SK-N-MC (cell line): ENCODE data around the gene GLT8D2.

Experiments
- DNase-seq: peaks from one replicate; pipeline ENCODE4 v3.0.0-alpha.2; 2011; ENCODE audit warnings: low read depth, low spot score
- H3K27ac ChIP-seq: fragments of 200-600 bp; sonication (generic); 2 replicates; pipeline ENCODE4 v1.5.1; 2016; ENCODE audit warnings: mixed run types
- H3K36me3 ChIP-seq: fragments of 200-600 bp; sonication (generic); 2 replicates; pipeline ENCODE4 v1.6.1; 2017; ENCODE audit warnings: antibody characterized with exemption, low read length, mixed read lengths; ENCODE audit not compliant: insufficient read depth
- H3K4me3 ChIP-seq: fragments of 200-600 bp; sonication (generic); 2 replicates; pipeline ENCODE4 v1.5.1; 2016
- H3K9ac ChIP-seq: fragments of 200-600 bp; sonication (generic); 2 replicates; pipeline ENCODE4 v1.8.0; 2017; ENCODE audit warnings: mixed run types, mixed read lengths; ENCODE audit not compliant: insufficient read length
- H3K9me3 ChIP-seq: fragments of 200-600 bp; sonication (generic); 2 replicates; pipeline ENCODE4 v1.6.1; 2017; ENCODE audit warnings: low read depth, mild to moderate bottlenecking, antibody characterized with exemption, low read length, moderate library complexity, mixed read lengths
- EZH2 ChIP-seq: fragments of 200-600 bp; sonication (generic); IDR thresholded peaks from one replicate; pipeline ENCODE4 v1.6.1; 2017; ENCODE audit warnings: antibody characterized with exemption
- FOXP2 ChIP-seq: optimal IDR thresholded peaks from 2 replicates; pipeline ENCODE3; 2011; ENCODE audit warnings: mild to moderate bottlenecking, moderate library complexity; ENCODE audit not compliant: insufficient read depth; ENCODE audit errors: extremely low read length, control extremely low read depth
- POLR2AphosphoS5 ChIP-seq: IDR thresholded peaks from 2 replicates; pipeline ENCODE4 v1.6.1; 2012; ENCODE audit warnings: mild to moderate bottlenecking, low read depth, low read length, borderline replicate concordance

Gene GLT8D2, protein sequence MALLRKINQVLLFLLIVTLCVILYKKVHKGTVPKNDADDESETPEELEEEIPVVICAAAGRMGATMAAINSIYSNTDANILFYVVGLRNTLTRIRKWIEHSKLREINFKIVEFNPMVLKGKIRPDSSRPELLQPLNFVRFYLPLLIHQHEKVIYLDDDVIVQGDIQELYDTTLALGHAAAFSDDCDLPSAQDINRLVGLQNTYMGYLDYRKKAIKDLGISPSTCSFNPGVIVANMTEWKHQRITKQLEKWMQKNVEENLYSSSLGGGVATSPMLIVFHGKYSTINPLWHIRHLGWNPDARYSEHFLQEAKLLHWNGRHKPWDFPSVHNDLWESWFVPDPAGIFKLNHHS

DNA sequence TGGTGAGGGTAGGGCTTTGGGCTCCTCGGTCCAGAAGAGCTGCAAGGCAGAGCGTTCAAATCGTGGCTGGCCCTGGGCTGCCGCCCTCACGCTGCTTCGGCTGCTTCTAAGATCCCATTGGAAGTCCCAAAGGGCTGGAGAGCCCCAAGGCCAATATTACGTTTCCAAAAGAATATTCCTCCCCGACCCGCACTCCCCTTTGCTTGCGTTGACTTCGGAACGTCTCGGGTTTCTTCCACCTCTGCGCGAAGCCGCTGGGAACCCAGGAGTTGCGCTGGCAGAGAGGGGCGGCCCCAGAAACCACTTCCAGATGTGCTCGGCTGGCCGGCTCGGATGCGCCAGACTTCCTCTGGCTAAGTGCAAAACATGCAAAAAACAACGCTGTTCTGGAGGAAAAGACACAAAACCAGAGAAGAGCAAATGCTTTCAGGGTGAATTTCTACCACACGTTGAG lies at the start of gene GLT8D2:
Gene GLT8D2, minus strand, starts transcription at position 285 of the 454 bp plus-strand sequence. CDS start 30,539 bp downstream, outside the sequence.
- Histone ChIP-seq H3K9ac (peak within 1 kb of the TSS; percentile 71), H3K36me3 (no peaks in the 10 kb centered on the region), H3K4me3 (peak within 1 kb of the TSS; percentile 82), H3K27ac (peak within 1 kb of the TSS; percentile 69), H3K9me3 (no peaks in the 10 kb centered on the region)
- TF ChIP-seq EZH2 (no peak), POLR2AphosphoS5 (peak; percentile 44), FOXP2 (no peak)
- no peak for DNase-seq

DNA sequence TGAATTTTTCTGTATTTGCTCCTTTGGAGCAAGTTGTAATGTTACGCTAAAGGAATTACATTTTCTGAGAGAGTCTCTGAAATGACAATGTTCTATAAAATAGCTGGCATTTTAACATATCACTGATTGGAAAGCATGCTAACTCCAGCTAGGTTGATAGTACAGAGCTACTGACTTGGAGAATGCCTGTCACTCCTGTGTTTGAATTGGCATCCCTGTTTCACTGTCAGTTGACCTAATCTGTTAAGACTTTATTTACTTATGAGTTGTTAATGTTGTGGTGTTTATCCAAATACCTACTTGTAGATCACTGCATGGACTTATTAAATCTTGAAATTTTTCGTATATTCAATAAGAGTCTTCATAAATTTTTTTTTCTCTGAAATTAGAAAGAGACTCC lies 48.0 kb upstream of the GLT8D2 start:
- H3K9ac ChIP-seq, result no peak overlapping the region
- TF ChIP-seq EZH2 (no peak), FOXP2 (no peak)
- no peak overlapping the region for H3K4me3 ChIP-seq
- peaks cover 39% of the 10 kb centered on the region for H3K36me3 ChIP-seq
- H3K9me3 ChIP-seq, result no peaks in the 10 kb centered on the region
- DNase-seq, result no peak
- H3K27ac ChIP-seq, result no peak overlapping the region

DNA sequence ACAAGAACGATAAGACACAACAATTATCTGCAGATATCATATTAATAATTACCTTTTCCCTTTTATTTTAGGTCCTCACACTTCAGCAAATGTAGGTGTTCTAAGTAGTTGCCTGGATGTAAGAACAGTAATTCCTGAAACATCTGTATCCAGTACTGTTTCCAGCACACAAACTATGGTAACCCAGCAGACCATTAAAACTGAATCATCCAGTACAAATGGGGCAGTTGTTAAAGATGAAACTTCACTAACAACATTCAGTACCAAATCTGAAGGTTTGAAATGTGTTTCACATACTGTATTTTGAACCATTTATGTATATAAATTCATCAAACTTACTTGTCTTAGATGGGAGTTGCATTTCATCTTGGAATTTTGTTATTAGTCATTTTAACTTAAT lies 45.3 kb upstream of the GLT8D2 start:
- no peak for DNase-seq

DNA sequence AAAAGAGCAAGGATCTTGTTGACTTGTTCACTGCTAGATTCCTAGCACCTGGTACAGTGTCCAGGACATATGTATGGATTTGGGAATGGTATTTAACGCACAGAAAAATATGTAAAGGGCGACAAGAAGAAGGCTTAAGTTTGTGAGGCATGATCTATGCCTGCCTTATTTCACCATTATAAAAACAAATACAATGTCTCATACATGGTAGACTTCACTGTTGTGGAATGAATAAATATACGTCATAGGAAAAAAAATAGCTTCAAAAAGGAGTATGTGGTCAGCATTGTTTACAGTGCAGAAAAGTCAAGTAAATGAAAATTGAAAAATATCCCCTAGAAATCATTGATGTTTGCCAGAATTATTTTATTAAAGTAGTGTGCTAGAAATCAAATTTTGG lies 44.3 kb upstream of the GLT8D2 start:
- no peak overlapping the region for H3K27ac ChIP-seq
- DNase-seq, result no peak
- no peaks in the 10 kb centered on the region for H3K9me3 ChIP-seq
- H3K4me3 ChIP-seq, result no peak overlapping the region
- no peak for TF ChIP-seq EZH2
- no peak for TF ChIP-seq POLR2AphosphoS5
- no peak for TF ChIP-seq FOXP2
- H3K9ac ChIP-seq, result no peak overlapping the region
- peaks cover 37% of the 10 kb centered on the region for H3K36me3 ChIP-seq

More for the DNA sequence above, 45.3 kb upstream of the GLT8D2 start:
- no peak overlapping the region for H3K9ac ChIP-seq
- TF ChIP-seq FOXP2 (no peak), POLR2AphosphoS5 (no peak), EZH2 (no peak)
- peaks cover 36% of the 10 kb centered on the region for H3K36me3 ChIP-seq
- H3K9me3 ChIP-seq, result no peaks in the 10 kb centered on the region
- H3K4me3 ChIP-seq, result no peak overlapping the region
- H3K27ac ChIP-seq, result no peak overlapping the region

DNA sequence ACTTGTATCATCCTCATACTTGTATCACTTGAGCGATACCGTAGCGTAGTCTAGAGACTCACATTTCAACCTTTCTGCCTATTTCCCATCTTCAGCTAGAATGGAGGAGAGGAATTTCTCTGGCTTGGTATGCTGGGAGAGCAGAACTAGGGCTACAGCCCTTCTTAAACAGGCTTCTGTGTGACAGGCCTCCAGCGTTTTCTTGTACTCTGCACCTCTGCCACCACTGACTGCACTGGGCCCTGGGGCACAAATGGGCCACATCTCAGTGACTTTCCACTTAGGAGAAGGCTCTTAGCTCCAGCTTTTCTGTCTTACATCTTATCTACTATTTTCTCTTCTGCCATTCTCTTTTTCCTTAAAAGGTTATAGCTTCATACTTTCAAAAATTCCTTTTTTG lies 41.1 kb upstream of the GLT8D2 start:
- no peak overlapping the region for H3K4me3 ChIP-seq
- no peak overlapping the region for H3K27ac ChIP-seq
- TF ChIP-seq EZH2 (no peak), POLR2AphosphoS5 (no peak), FOXP2 (no peak)
- no peak for DNase-seq
- peaks cover 31% of the 10 kb centered on the region for H3K36me3 ChIP-seq
- no peak overlapping the region for H3K9ac ChIP-seq
- H3K9me3 ChIP-seq, result no peaks in the 10 kb centered on the region

DNA sequence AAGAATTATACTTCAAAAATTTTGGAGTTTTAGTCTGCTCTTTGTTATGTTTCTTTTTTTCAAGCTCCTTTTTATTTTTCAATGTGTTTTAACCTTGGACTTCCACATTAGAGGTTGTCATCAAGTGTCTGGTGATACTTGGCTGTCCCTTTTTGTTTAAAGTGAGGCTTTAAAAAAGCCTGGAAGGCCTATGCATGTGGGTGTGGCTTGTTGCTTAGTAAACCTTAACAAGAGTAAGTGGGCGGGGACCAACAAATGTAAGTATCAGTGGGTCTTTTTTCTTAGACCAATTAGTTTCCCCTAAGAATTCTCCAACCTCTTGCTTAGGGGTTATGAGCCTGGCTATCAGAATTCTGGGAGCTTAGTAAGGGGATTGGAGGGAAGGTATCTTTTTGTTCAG lies 40.7 kb upstream of the GLT8D2 start:
- H3K9ac ChIP-seq, result no peak overlapping the region
- TF ChIP-seq EZH2 (no peak), POLR2AphosphoS5 (no peak), FOXP2 (no peak)
- no peak overlapping the region for H3K4me3 ChIP-seq
- H3K9me3 ChIP-seq, result no peaks in the 10 kb centered on the region
- peaks cover 31% of the 10 kb centered on the region for H3K36me3 ChIP-seq
- no peak for DNase-seq
- no peak overlapping the region for H3K27ac ChIP-seq

DNA sequence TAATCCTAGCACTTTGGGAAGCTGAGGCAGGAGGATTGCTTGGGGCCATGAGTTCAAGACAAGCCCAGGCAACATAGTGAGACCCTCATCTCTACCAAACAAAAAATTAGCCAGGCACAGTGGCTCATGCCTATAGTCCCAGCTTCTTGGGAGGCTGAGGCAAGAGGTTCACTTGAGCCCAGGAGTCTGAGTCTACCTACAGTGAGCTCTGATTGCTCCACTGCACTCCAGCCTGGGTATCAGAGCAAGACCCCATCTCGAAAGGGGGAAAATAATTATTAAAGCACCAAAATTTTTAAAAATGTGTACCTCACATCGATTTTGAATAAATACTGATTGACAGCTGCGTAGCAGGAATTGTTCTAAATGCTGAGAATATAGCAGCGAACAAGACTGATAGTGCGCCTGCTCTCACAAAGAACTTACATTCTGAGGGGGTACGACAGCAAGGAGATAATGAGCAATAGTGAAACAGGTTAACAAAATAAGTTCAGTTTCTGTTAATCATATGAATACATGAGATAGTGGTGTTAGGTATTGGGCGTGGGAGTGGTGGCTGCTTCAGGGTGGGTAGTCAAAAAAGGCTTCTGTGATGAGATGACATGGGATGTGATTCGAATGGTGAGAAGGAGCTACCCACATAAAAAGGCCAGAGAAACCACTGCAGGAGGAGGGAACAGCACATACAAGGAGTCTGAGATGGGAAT lies 33.9 kb upstream of the GLT8D2 start:
- H3K27ac ChIP-seq, result no peak overlapping the region
- H3K9me3 ChIP-seq, result no peaks in the 10 kb centered on the region
- H3K9ac ChIP-seq, result no peak overlapping the region
- DNase-seq, result no peak
- no peak overlapping the region for H3K4me3 ChIP-seq
- TF ChIP-seq POLR2AphosphoS5 (no peak), FOXP2 (no peak), EZH2 (no peak)
- H3K36me3 ChIP-seq, result peaks cover 33% of the 10 kb centered on the region

DNA sequence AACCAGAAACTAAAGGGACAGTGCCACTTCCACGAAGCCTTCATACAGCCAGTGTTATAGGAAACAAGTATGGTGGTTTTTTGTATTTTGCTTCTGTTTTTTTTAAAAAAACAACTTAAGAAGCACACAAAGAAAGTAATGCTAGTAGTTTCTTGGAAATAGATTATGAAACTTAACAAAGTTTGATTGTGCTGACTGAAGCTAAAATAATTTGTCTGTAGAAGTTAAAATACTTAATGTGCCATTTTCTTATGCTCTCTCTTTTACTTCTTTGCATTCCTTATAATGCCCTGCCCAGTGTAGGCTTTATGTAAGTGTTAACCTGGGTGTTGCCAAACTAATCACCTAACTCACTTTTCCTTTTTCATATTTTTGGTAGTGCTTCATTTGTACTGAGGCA lies 30.8 kb upstream of the GLT8D2 start:
- Histone ChIP-seq H3K36me3 (peaks cover 21% of the 10 kb centered on the region), H3K9ac (no peak overlapping the region), H3K4me3 (no peak overlapping the region), H3K27ac (no peak overlapping the region), H3K9me3 (no peaks in the 10 kb centered on the region)
- DNase-seq, result no peak
- TF ChIP-seq POLR2AphosphoS5 (no peak), EZH2 (no peak)

DNA sequence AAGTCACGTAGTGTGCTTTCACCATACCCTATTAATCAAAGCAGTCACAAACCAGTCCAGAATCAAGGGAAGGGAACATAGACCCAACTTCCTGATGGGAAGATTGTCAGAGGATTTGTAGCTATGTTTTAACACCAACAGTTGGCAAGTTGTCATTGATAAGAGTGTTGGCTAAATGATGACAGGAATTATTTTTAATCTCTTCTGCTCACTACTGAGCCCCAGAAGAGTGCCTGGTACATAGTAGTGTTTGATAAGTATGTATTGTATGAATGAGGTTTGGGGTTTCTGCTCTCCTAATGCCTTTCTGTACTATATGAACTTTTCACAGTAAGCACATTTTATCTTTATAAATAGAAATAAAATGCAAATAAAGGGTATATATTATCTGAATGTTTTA lies 29.0 kb upstream of the GLT8D2 start:
- Histone ChIP-seq H3K9me3 (no peaks in the 10 kb centered on the region), H3K4me3 (no peak overlapping the region), H3K9ac (no peak overlapping the region), H3K36me3 (peaks cover 16% of the 10 kb centered on the region), H3K27ac (no peak overlapping the region)
- no peak for DNase-seq
- TF ChIP-seq EZH2 (no peak), FOXP2 (no peak)

DNA sequence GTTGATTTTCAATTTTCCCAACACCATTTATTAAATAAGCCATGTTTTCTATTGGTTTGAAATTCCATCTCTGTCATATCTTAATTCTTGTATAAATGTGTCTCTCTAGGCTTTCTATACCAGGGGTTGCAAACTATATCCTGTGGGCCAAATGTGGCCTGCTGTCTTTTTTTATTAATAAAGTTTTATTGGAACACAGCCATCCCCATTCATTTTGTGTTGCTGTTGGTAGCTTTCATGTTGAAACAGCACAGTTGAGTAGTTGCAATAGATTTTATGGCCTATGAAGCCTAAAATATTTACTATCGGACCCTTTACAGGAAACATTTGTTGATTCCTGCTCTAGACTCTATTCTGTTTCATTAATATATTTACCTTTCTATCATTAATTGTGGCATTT lies 23.7 kb upstream of the GLT8D2 start:
- H3K27ac ChIP-seq, result no peak overlapping the region
- peaks cover 15% of the 10 kb centered on the region for H3K36me3 ChIP-seq
- no peak overlapping the region for H3K4me3 ChIP-seq
- TF ChIP-seq FOXP2, result no peak
- TF ChIP-seq POLR2AphosphoS5, result no peak
- no peak for TF ChIP-seq EZH2
- H3K9me3 ChIP-seq, result no peaks in the 10 kb centered on the region
- H3K9ac ChIP-seq, result no peak overlapping the region
- no peak for DNase-seq
